CD4-positive, alpha-beta T cell treated with Interleukin-4 for 4 hours (primary cell): ENCODE results near the gene TFCP2.
A peak's percentile ranks its signal among the peaks of the same experiment; 100 is the strongest.
"Not testable (repeated sequence)": the region's sequence is repeated elsewhere in the genome, so short reads cannot be mapped to it uniquely, and the experiment has no call there.

Experiments
- DNase-seq: peaks from one replicate; pipeline ENCODE4 v3.0.0-alpha.2; 2020

TFCP2 gene, protein sequence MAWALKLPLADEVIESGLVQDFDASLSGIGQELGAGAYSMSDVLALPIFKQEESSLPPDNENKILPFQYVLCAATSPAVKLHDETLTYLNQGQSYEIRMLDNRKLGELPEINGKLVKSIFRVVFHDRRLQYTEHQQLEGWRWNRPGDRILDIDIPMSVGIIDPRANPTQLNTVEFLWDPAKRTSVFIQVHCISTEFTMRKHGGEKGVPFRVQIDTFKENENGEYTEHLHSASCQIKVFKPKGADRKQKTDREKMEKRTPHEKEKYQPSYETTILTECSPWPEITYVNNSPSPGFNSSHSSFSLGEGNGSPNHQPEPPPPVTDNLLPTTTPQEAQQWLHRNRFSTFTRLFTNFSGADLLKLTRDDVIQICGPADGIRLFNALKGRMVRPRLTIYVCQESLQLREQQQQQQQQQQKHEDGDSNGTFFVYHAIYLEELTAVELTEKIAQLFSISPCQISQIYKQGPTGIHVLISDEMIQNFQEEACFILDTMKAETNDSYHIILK

DNA sequence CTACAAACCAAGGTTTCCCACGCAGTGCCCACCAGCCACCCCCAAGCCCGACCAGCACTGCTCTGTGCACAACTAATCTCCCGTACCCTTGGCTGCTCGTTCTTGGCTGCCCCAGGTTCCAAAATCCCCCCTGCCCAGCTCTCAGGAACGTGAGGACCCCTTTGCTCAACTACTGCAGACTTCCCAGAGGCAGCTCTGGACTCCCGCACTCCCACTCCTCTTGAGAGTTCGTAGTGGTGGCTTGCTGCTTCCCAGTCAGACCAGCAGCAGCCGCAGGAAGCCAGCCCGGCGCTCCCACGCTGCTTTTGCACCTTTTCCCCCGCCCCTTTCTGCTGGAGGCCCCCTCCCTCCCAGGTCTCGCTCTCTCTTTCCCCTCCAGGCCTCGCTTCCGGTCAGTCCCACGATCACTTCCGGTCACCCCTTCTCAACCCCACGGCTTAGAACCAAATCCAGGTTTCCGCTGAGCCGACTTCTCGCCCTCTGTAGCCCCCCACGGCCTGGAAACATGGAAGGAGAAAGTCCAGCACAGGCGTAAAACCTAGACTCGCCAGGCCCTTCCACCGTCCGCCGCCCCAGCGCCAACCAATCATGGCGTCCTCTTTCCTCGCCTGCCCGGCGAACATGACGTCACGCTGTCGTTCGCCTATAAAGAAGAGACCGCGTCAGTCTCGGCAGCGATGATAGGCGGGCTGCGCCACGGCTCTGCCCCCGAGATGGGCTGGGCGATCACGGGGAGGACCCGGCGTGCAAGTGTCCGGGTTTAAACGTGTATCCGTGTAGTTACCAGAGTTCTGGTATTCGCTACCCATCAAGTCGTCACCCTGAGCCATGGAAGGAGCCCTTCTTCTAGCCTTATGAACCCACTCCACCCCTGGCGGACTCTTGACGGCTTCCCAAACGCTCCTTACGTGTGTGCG, at the start of gene TFCP2:
TFCP2 (minus strand) TSS at position 621 of the 917 bp plus-strand sequence. CDS start 713 bp downstream, outside the sequence.
- peak; percentile 93 for DNase-seq

DNA sequence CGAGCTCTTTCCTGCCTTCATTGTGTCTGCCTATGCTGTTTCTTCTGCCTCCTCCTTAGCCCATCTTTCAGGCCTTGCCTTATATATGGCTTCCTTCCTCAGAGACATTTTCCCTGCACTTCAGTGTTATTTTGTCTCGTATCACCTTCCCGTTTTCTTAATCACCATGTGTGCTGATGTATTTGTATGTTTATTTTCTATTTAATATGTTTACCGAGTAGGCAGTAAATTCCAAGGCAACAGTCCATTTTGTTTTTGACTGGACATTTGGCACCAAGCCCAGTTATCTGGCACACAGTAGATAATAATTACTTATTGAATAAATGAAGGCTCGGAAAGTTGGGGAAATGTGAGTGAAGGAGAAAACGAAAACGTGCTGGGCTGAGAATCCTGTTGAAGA, 49.5 kb upstream of the TFCP2 start:
- DNase-seq = no peak

DNA sequence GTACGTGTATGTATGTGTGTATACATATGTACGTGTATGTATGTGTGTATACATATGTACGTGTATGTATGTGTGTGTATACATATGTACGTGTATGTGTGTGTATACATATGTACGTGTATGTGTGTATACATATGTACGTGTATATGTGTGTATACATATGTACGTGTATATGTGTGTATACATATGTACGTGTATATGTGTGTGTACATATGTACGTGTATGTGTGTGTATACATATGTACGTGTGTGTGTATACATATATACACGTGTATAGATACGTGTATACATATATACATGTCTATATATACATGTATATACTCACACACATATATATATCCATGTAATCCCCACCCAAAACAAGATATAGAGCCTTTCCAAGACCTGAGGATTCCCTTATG, 46.9 kb upstream of the TFCP2 start:
- not testable (repeated sequence) for DNase-seq

DNA sequence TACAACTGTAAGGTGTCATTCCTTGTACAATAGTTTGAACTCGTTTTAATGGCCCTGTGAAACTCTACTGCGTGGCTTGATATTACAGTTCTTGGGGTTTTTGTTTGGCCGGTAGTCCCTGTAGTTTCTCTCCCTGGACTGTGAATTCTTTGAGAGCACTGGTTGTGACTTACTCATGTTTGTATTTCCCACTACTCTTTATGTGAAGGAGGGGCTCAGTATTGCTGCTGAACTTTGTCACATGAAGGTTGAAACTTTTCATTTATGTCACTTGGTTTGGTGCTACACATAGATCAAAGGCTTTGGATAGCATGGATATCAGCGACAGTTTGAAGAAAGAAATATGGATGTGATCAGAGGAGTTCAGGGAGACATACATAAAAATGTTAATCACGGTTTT, 46.4 kb upstream of the TFCP2 start:
- DNase-seq = no peak

DNA sequence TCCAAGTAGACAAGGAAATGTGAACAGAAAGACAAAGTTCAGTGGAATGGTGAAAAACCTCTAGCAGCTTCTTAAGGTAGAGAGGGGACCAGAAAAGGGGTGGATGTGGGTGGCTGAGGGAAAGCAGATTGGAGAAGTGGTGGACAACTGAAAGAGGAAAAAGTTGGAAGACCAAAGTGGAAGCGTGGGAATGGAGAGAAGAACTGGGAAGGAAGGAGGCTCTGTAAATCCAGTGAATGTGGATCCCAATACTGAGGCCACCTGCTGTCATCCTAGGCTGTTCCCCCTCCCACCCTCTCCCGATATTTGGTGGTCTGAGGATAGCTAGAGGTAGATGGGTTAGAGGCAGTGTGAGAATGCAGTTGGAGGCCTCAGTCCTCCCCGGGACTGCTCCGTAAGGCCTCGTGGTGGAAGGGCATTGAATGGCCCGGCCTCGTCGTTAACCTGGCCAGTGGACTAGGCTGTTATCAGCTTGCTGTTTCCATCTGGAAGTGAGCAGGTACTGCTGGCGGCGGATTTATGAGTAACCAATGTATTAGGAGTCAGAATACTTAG, 45.7 kb upstream of the TFCP2 start:
- no peak for DNase-seq

DNA sequence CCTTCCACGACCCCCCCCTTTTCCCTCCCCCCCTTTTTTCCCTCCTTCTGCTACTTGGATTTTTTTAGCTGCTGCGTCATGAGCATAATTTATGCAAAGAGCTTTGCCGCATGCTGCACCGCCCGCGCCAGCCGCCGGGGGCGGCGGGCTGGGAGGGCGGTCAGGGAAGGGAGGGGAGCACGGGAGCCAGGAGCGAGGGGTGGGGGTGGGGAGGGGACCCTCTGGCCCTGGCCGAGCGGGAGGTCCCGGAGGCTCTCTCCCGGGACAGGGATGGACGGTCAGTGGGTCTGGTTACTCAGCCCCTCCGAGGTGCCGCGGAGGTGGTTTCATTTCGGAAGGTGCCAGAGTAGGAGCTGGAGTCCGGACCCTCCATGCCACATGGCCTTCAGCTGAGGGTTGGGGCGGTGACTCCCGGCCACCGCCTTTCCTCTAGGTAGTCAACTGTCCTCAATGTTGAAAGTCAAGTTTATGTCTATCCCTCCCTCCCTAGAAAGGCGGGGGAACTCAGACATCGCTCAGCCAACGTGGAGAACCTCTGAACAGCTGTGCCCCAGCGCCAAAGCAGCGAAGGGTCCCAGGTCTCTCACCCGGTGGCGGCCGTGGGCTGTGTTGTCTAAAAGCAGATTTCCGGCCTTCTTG, 45.2 kb upstream of the TFCP2 start, which contains the start of gene POU6F1:
POU6F1 (minus strand) TSS at position 95 of the 639 bp plus-strand sequence. CDS start 11,226 bp downstream, outside the sequence.
- peak; percentile 74 for DNase-seq

DNA sequence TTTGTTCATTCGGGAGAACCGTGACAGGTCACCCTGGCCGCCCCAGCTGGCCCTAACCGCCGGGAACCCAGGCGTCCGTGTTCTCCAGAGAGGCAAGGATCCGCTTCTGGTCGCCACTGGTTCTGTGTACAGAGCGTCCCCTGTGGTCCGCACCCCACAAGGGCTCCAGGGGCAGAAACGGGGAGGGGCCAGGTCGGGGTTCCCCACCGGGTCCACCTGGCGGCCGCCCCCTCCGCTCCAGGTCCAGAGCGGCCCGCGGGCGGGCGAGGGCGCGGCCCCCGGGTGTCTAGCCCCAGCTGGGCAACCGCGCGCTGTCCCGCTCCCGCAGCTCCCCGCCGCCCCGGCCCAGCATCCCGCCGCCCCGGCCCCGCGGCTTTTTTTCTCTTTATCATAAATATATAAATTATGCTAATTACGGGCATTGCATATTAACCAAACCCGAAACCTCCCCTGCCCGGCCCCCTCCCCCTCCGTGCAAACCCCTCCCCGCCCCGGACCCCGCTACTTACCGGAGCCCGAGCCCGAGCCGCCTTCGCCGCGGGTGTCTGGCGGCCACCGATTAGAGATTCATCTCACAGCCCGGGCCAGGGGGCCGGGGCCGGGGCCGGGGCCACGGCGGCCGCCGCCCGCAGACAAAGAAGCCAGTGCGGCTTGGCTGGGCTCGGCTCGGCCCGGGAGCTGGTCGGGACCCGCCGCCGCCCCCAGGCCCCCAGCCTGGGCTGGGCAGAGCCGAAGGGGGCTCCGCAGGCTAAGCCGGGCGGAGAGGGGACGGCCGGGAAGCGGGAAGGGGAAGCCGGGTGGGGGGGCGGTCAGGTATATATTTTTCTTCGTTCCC, 44.4 kb upstream of the TFCP2 start:
- DNase-seq = peak; percentile 47

DNA sequence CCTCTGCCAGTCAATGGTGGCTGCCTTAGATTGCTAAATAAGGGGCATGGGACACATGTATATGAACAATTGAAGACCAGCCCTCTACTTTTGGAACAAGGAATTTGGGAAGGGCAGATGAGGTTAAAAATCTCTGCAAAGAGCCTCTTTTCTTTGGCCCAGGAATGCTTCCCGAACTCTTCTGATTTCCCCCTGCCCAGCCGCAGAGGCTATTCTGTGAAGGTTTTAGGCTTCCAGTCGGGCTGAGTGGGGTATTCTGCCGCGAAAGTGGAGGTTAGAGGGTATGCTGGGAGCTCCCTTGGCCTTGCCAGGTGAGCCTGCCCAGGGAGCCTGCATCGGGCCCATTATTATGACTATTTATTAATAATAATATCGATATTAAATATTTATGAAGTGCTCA, 43.7 kb upstream of the TFCP2 start:
- DNase-seq = no peak

DNA sequence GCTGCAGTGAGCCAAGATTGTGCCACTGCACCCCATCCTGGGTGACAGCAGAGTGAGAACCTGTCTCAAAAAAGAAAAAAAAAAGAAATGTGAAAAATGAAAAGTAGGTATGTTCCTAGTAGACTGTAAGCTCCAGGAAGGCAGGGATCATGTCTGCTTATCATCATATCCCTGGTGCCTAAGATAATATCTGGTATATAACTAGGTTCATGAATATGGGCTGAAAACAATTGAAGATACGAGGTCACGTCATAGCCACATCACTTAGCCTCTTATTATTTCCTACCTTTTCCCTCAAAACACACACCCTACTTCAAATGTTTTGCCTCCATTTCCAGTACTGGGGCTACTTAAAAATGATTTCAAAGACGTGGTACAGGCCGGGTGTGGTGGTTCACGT, 42.0 kb upstream of the TFCP2 start:
- DNase-seq = no peak

DNA sequence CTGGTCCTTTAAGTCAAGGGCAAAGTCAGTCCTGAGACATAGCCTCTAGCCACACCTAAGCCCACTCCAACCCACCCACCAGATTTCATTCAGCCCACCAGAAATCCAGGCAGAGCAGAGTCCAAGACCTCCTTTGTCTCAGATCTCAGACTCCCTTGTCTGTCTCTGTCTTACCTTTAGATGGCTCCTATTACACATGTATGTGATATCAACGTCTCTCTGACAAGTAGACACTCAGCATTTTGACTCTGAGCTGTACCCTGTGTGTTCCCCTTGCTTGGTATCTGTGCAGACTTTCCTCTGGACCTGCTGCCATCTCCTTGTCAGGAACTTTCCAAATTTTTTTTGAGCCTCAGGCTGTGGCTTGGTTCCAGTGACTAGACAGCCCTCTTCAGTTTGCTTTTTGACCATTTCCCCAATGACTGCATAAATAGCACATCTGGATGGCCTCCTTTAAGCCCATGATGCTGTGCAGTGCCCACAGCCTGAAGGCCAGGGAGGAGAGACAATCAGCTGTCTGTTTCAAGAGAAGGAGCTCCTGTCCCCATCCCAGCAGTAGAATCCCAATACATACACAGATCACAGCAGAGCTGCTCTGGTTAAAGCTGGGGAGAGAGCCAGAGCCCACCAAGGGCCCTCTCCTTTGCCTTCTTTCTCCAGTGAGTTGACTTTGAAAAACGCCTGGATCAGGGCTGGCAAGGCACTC, 37.9 kb upstream of the TFCP2 start:
- DNase-seq = no peak

DNA sequence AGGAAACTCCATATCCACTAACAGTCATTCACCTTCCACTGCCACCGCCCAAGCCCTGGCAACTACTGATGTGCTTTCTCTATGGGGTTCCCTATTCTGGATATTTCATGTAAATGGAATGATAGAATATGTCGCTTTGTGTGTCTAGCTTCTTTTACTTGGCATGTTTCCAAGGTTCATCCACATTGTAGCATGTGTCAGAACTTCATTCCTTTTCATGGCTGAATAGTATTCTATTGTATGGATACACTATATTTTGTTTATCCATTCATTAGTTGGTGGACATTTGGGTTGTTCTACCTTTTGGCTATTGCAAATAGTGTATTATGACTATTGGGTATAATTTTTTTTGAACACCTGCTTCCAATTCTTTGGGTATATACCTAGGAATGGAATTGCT, 36.3 kb upstream of the TFCP2 start:
- DNase-seq = no peak

DNA sequence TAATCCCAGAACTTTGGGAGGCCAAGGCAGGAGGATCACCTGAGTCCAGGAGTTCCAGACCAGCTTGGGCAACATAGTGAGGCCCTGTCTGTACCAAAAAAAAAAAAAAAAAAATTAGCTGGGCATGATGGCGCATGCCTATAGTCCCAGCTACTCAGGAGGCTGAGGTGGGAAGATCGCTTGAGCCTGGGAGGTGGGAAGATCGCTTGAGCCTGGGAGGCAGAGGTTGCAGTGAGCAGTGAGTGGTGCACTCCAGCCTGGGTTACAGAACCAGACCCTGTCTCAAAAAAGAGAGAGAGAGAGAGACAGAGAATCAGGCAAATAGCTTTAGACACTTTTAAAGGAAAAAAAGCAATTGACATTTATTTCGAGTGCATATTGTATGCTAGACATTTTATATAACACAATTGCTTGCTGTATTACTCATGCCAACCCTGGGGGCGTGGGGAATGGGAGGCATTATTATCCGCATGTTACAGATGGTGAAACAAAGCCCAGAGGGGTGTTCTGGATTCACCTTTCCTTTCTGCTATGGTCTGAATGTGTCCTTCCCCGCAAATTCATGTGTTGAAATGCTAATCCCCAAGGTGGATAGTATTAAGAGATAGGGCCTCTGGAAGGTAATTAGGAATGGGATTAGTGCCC, 35.2 kb upstream of the TFCP2 start:
- no peak for DNase-seq

DNA sequence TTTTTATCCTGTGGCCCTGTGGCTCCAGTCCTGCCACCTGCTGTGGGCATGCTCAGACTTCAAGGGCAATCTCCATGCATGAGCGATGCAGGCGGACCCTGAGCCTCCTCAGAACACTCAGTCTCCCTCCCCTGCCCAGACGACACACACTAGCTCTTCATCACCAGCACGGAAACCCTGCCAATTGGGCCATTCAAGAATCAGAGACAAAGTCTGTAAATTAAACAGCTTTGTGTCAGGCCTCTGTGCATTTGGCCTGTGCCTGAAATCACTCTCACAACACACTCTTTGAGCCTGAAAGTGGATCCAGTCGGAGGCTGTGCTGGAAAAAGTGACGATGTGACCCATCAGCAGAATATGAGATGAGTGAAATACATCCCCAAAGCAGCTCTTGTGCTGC, 32.4 kb upstream of the TFCP2 start:
- DNase-seq = no peak

DNA sequence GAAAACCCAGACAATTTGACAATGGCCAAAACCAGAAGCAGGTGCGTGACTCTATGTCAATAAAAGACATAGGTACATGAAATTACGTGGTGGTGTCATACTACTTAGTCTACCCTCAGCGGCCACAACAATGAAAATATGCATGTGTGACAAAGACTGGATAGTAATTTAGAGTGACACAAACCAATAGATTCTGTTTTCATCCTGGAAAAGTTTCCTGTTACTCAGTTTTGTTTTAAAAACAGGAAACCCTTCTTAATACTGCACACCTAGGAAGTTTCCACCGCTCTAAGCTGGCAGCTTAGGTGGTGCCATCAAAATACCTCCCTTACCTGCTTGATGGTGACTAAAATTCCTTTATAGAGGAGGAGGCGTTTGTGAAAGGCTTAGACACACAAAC, 29.8 kb upstream of the TFCP2 start:
- DNase-seq = peak; percentile 27

DNA sequence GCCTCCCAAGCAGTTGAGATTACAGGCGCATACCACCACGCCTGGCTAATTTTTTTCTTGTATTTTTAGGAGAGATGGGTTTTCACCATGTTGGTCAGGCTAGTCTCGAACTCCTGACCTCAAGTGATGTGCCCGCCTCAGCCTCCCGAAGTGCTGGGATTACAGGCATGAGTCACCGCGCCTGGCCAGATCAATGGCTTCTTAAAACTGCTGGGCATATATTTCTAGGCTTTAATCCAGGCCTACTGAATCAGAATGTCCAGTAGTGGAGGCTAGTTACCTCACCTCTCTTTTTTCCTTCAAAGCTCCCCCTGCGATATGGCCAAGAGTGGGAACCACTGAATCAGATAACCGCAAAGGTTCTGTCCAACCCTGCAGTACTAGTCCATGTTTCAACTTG, 27.9 kb upstream of the TFCP2 start:
- DNase-seq = no peak

DNA sequence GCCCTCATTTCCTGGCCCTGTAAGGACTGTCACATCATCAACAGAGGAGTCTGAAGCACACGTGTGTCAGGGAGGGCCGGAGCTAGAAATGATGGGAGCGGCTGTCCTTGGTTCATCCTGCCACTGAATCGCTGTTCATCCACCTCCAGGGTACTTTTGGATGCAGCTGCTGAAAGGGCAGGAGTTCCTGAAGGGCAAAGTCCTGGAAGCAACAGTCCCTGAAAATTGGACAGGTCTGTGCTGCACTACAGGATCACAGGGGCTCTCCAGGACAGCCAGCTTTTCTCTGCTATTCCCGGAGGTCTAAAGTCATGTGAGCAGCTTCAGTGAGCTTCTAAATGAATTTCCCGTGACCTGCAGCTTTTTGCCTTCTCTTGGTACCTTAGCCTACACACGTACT, 27.2 kb upstream of the TFCP2 start:
- no peak for DNase-seq

DNA sequence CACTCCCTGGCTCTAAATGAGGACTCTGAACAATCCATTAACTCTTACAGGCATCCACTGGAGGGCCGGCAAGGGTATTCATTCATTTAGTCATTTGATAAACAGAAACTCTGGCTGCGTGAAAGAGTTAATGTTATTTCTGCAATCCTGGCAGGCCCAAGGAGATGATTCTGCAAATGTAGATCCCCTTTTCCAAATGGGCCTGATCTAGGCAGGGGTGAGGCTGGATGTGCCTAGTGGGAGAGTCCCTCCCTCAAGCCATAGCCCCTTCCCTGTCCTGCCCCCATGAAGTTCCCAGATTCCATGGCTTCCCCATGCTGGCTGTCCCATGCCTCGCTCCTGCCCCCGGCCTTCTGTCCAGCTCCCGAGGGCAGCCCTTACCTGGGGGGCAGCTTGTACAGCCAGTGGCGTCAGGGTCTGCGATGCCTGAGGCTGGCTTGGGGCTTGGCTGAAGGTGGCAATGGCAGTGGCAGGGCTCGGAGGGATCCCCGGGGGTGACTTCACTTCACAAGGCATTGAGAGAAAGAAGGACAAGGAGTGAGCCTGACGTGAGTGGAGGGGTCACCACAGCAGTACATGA, 26.5 kb upstream of the TFCP2 start:
- no peak for DNase-seq

DNA sequence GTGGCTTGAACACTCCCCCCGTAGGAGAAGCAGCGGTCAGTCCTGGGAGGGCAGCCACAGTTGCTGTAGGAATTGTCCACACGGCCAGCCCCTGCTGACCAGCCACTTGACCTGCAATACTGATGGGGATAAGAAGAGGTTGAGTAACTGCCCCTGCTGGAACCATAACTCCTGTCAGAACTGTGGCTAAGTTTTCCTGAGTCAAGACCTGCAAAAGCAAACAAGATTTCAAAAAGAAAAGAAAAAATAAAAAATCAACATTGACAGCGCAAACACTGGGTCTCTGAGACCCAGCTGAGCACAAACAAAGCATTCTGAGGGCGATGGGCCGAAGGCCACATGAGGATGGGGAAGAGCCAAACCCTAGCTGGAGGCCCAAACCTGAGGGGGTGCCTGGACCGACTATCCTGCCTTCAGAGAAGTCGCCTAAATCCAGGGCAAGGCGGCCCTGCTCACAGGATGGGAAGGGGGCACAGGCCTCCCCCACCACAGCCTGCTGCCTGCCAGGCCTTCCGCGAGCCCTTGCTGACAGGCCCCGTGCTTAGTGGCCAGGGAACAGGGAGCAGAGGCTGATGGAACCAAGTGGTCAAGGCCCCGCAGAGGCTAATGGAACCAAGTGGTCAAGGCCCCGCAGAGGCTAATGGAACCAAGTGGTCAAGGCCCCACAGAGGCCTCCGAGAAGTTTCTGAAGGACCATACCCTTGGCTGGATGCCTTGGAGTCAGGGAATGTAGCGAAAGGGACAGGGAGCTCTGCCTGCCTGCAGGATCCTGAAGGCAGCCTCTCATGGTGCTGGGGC, 25.8 kb upstream of the TFCP2 start:
- no peak for DNase-seq
